Naive thymus-derived CD8-positive, alpha-beta T cell (primary cell): ENCODE data around the gene BABAM2. TPM values are rescaled to one million over a fixed set of nuclear protein-coding genes. Genes with fewer than 3 reads are reported as not detected.

Source experiments
- ATAC-seq, 2 donors: fragments of 150-1000 bp; cut with Tn5 transposase in 1 of 2; sonication (Bioruptor Pico), chemical (Tn5 transposase) in 1 of 2; 1 replicate in 1 of 2; 2 replicates in 1 of 2; pipeline ENCODE4 v1.10.0; 2021; ENCODE audit warnings: mild to moderate bottlenecking in 2 of 2, moderate library complexity in 2 of 2
- POLR2A ChIA-PET: fragments of 350-600 bp; sonication (Branson Sonifier 250); formaldehyde crosslinking; loops from one replicate; lab custom pipeline; 2021; ENCODE audit warnings: antibody characterized with exemption; lab: Charles Lee
- DNase-seq, 10 donors: peaks; one replicate each; pipeline versions ENCODE4 v3.0.0 to v3.0.0-alpha.2; 2020 to 2022
- H3K27ac Mint-ChIP-seq, 10 donors: one replicate each; pipeline ENCODE4 v1.8.0; 2020 to 2022; ENCODE audit warnings: mild to moderate bottlenecking in 10 of 10, mixed read lengths in 10 of 10, moderate library complexity in 4 of 10, inconsistent platforms in 1 of 10
- H3K27me3 Mint-ChIP-seq, 5 donors: one replicate each; pipeline ENCODE4 v1.8.0; 2021 to 2022; ENCODE audit warnings: mixed read lengths in 5 of 5
- H3K36me3 Mint-ChIP-seq, 3 donors: one replicate each; pipeline ENCODE4 v1.8.0; 2020 to 2022; ENCODE audit warnings: mixed read lengths in 3 of 3, mild to moderate bottlenecking in 2 of 3, inconsistent platforms in 1 of 3
- H3K4me1 Mint-ChIP-seq, 4 donors: one replicate each; pipeline ENCODE4 v1.8.0; 2021 to 2022; ENCODE audit warnings: mixed read lengths in 4 of 4
- H3K4me3 Mint-ChIP-seq, 10 donors: one replicate each; pipeline ENCODE4 v1.8.0; 2020 to 2022; ENCODE audit warnings: mild to moderate bottlenecking in 10 of 10, mixed read lengths in 10 of 10, moderate library complexity in 6 of 10, inconsistent platforms in 1 of 10
- H3K9me3 Mint-ChIP-seq, 9 donors: one replicate each; pipeline ENCODE4 v1.8.0; 2020 to 2022; ENCODE audit warnings: mixed read lengths in 9 of 9, mild to moderate bottlenecking in 3 of 9, inconsistent platforms in 1 of 9, moderate library complexity in 1 of 9
- polyA plus RNA-seq, 3 donors: library from polyadenylated mRNA; unstranded; fragments of 300-500 nt; fragmentation: Illumina TruSeq; gene quantifications; one replicate each; pipeline ENCODE4 v1.2.3, GENCODE V29; 2021
- total RNA-seq, 8 experiments: library from RNA in 2 of 8; stranded (reverse) in 2 of 8; gene quantifications; one replicate each; pipeline ENCODE4 v1.2.3 and lab custom pipeline; 2021 to 2026

Gene BABAM2
- total and polyA plus RNA-seq, 5 experiments from 2014 or later = 29.6 to 60.2 (median 50.5) TPM

GRCh38 chr2:28297531-28297930, 407.0 kb downstream of the BABAM2 start:
- POLR2A ChIA-PET = no interaction called here
- Mint-ChIP-seq H3K27ac (peak overlapping the region in 1 of 10 donors; percentile 22), H3K27me3 (no peaks in the 10 kb centered on the region), H3K36me3 (peaks cover 0 to 40% (median 11%) of the 10 kb centered on the region in 3 donors), H3K4me1 (peaks cover 0 to 2% (median 0%) of the 10 kb centered on the region in 4 donors), H3K4me3 (no peak overlapping the region), H3K9me3 (no peaks in the 10 kb centered on the region)
- ATAC-seq (no peak), DNase-seq (no peak)

- peaks cover 0 to 2% (median 0%) of the 10 kb centered on the region in 4 donors for H3K4me1 Mint-ChIP-seq
- H3K27ac Mint-ChIP-seq = no peak overlapping the region
- peaks cover 6 to 47% (median 20%) of the 10 kb centered on the region in 3 donors for H3K36me3 Mint-ChIP-seq
- no peak for ATAC-seq
- H3K9me3 Mint-ChIP-seq = peaks cover 0 to under 1% (median 0%) of the 10 kb centered on the region in 9 donors
- H3K4me3 Mint-ChIP-seq = no peak overlapping the region
- POLR2A ChIA-PET = no interaction called here
- H3K27me3 Mint-ChIP-seq = no peaks in the 10 kb centered on the region
- no peak for DNase-seq
Measured at GRCh38 chr2:28298406-28298805, 407.9 kb downstream of the BABAM2 start.

GRCh38 chr2:28300485-28301341, 410.2 kb downstream of the BABAM2 start:
- H3K9me3 Mint-ChIP-seq = peaks cover 0 to 11% (median 4%) of the 10 kb centered on the region in 9 donors
- no peak for DNase-seq
- no peaks in the 10 kb centered on the region for H3K27me3 Mint-ChIP-seq
- POLR2A ChIA-PET = no interaction called here
- peaks cover 11 to 59% (median 33%) of the 10 kb centered on the region in 3 donors for H3K36me3 Mint-ChIP-seq
- no peak for ATAC-seq
- H3K4me3 Mint-ChIP-seq = no peak overlapping the region
- H3K27ac Mint-ChIP-seq = no peak overlapping the region
- H3K4me1 Mint-ChIP-seq = peaks cover 0 to 2% (median 0%) of the 10 kb centered on the region in 4 donors

- Mint-ChIP-seq H3K36me3 (peaks cover 11 to 51% (median 47%) of the 10 kb centered on the region in 3 donors), H3K27ac (peak overlapping the region in 1 of 10 donors; percentile 49), H3K9me3 (peaks cover 0 to 11% (median 4%) of the 10 kb centered on the region in 9 donors), H3K4me1 (peaks cover 0 to 4% (median 0%) of the 10 kb centered on the region in 4 donors), H3K27me3 (no peaks in the 10 kb centered on the region), H3K4me3 (no peak overlapping the region)
- DNase-seq (no peak), ATAC-seq (no peak)
- POLR2A ChIA-PET = no interaction called here
Measured at GRCh38 chr2:28305202-28305601, 414.7 kb downstream of the BABAM2 start.

GRCh38 chr2:28310107-28310506, 419.6 kb downstream of the BABAM2 start:
- DNase-seq (no peak), ATAC-seq (no peak)
- Mint-ChIP-seq H3K27me3 (no peaks in the 10 kb centered on the region), H3K27ac (peak overlapping the region in 1 of 10 donors; percentile 21), H3K36me3 (peaks cover under 1 to 33% (median 18%) of the 10 kb centered on the region in 3 donors), H3K9me3 (peaks cover 0 to 5% (median 2%) of the 10 kb centered on the region in 9 donors), H3K4me3 (no peak overlapping the region), H3K4me1 (peaks cover 0 to 8% (median 0%) of the 10 kb centered on the region in 4 donors)
- POLR2A ChIA-PET = no interaction called here

- ATAC-seq = no peak
- Mint-ChIP-seq H3K4me1 (peaks cover 0 to 8% (median 0%) of the 10 kb centered on the region in 4 donors), H3K4me3 (no peak overlapping the region), H3K36me3 (peaks cover 0 to 30% (median 14%) of the 10 kb centered on the region in 3 donors), H3K9me3 (no peaks in the 10 kb centered on the region), H3K27me3 (no peaks in the 10 kb centered on the region), H3K27ac (no peak overlapping the region)
- DNase-seq = no peak
- POLR2A ChIA-PET = no interaction called here
Measured at GRCh38 chr2:28311660-28312249, 421.2 kb downstream of the BABAM2 start.

GRCh38 chr2:28312307-28313219, 422.0 kb downstream of the BABAM2 start:
- peak overlapping the region in 1 of 10 donors; percentile 33 for H3K27ac Mint-ChIP-seq
- no peak for ATAC-seq
- POLR2A ChIA-PET = no interaction called here

GRCh38 chr2:28313220-28313784, 422.8 kb downstream of the BABAM2 start:
- H3K4me3 Mint-ChIP-seq = no peak overlapping the region
- H3K36me3 Mint-ChIP-seq = peaks cover 0 to 26% (median 11%) of the 10 kb centered on the region in 3 donors
- H3K27me3 Mint-ChIP-seq = no peaks in the 10 kb centered on the region
- H3K4me1 Mint-ChIP-seq = peaks cover 0 to 8% (median 0%) of the 10 kb centered on the region in 4 donors
- POLR2A ChIA-PET = no interaction called here
- DNase-seq (no peak), ATAC-seq (no peak)
- no peaks in the 10 kb centered on the region for H3K9me3 Mint-ChIP-seq
- H3K27ac Mint-ChIP-seq = peak overlapping the region in 1 of 10 donors; percentile 54

More at GRCh38 chr2:28312307-28313219, 422.0 kb downstream of the BABAM2 start:
- Mint-ChIP-seq H3K9me3 (no peaks in the 10 kb centered on the region), H3K27me3 (no peaks in the 10 kb centered on the region), H3K4me1 (peaks cover 0 to 8% (median 0%) of the 10 kb centered on the region in 4 donors), H3K4me3 (no peak overlapping the region), H3K36me3 (peaks cover 0 to 30% (median 14%) of the 10 kb centered on the region in 3 donors)
- no peak for DNase-seq

GRCh38 chr2:28314968-28315367, 424.4 kb downstream of the BABAM2 start:
- ATAC-seq = no peak

GRCh38 chr2:28316546-28317335, 426.2 kb downstream of the BABAM2 start:
- H3K27ac Mint-ChIP-seq = no peak overlapping the region
- peaks cover 0 to 3% (median 0%) of the 10 kb centered on the region in 4 donors for H3K4me1 Mint-ChIP-seq
- no peak overlapping the region for H3K4me3 Mint-ChIP-seq
- H3K27me3 Mint-ChIP-seq = no peaks in the 10 kb centered on the region
- H3K9me3 Mint-ChIP-seq = no peaks in the 10 kb centered on the region
- ATAC-seq (no peak), DNase-seq (no peak)
- POLR2A ChIA-PET = interaction anchor here (0.6 kb wide), 1 partner anchor 470 kb away, joined by 6 read pairs; no protein-coding TSS in a partner anchor
- peaks cover 0 to 9% (median 4%) of the 10 kb centered on the region in 3 donors for H3K36me3 Mint-ChIP-seq

More at GRCh38 chr2:28314968-28315367, 424.4 kb downstream of the BABAM2 start:
- H3K4me1 Mint-ChIP-seq = peaks cover 0 to 5% (median 0%) of the 10 kb centered on the region in 4 donors
- no peak overlapping the region for H3K4me3 Mint-ChIP-seq
- no peaks in the 10 kb centered on the region for H3K27me3 Mint-ChIP-seq
- POLR2A ChIA-PET = no interaction called here
- peak overlapping the region in 1 of 10 donors; percentile 26 for H3K27ac Mint-ChIP-seq
- no peaks in the 10 kb centered on the region for H3K9me3 Mint-ChIP-seq
- H3K36me3 Mint-ChIP-seq = peaks cover 0 to 14% (median 10%) of the 10 kb centered on the region in 3 donors
- no peak for DNase-seq

- Mint-ChIP-seq H3K4me1 (peaks cover 0 to 3% (median 0%) of the 10 kb centered on the region in 4 donors), H3K9me3 (no peaks in the 10 kb centered on the region), H3K27me3 (no peaks in the 10 kb centered on the region), H3K4me3 (no peak overlapping the region), H3K27ac (peak overlapping the region in 1 of 10 donors; percentile 45), H3K36me3 (peaks cover 0 to 8% (median 2%) of the 10 kb centered on the region in 3 donors)
- POLR2A ChIA-PET = interaction anchor here (0.6 kb wide), 1 partner anchor 469 kb away, joined by 6 read pairs; no protein-coding TSS in a partner anchor
- DNase-seq = no peak
- no peak for ATAC-seq
Measured at GRCh38 chr2:28317390-28317789, 426.9 kb downstream of the BABAM2 start.
